ENCODE results near the gene SLC16A7. TPM values are rescaled to one million over a fixed set of nuclear protein-coding genes. Genes with fewer than 3 reads are reported as not detected.
"Not testable (repeated sequence)": the region's sequence is repeated elsewhere in the genome, so short reads cannot be mapped to it uniquely, and the experiment has no call there.

SLC16A7 gene, protein sequence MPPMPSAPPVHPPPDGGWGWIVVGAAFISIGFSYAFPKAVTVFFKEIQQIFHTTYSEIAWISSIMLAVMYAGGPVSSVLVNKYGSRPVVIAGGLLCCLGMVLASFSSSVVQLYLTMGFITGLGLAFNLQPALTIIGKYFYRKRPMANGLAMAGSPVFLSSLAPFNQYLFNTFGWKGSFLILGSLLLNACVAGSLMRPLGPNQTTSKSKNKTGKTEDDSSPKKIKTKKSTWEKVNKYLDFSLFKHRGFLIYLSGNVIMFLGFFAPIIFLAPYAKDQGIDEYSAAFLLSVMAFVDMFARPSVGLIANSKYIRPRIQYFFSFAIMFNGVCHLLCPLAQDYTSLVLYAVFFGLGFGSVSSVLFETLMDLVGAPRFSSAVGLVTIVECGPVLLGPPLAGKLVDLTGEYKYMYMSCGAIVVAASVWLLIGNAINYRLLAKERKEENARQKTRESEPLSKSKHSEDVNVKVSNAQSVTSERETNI
- total RNA-seq = 42.5 and 43.7 TPM in 2 replicates

DNA sequence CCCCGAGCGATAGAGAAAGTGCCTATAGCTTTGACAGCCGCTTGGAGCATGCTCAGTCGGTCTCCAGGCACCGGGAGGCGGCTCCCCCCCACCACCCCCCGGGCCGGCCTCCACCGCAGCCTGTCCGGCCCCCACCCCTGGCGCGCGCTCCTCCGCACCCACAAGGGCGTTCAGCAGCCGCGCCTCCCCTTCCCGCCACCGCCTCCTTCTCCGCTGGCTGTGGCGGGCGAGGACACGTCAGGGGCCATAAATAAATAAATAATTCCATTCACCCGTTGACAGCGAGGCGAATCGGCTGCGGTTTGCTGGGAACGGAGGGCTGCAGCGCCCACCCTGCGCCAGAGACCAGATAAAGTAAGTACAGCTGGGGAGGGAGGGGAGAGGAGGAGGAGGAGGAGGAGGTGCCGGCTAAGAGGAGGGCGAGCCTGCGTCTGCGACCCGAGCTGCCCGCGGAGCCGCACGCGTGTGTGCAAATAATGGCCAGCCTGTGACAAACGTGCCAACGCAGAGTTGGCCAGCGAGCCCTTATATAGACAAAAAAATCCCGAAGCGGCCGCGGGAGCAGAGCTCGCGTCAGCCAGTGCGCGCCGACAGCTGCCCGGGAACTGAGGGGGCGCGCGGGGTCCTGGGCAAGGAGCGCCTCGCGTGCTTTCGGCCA is at the start of gene SLC16A7:
TSS of gene SLC16A7 (plus strand) at position 147 of the 658 bp plus-strand sequence. CDS start 108,773 bp downstream, outside the sequence.
- intact Hi-C loops (cut with micrococcal nuclease) = loop anchor here (2.0 to 10.0 kb wide), 5 partner anchors 47 to 1655 kb away; partner anchors contain the start of gene ATP23

DNA sequence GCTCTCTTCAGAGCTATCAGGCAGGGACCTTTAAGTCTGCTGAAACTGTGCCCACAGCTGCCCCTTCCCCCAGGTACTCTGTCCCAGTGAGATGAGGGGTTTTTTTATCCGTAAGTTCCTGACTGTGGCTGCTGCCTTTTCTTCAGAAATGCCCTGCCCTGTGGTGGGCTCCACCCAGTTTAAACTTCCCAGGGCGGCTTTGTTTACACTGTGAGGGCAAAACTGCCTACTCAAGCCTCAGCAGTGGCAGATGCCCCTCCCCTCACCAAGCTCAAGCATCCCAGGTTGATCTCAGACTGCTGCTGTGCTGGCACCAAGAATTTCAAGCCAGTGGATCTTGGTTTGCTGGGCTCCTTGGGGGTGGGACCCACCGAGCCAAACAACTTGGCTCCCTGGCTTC is 46.9 kb upstream of the SLC16A7 start:
- intact Hi-C loops (cut with micrococcal nuclease) = loop anchor here (2.0 kb wide), 1 partner anchor 48 kb away; the partner anchor contains the start of gene SLC16A7

DNA sequence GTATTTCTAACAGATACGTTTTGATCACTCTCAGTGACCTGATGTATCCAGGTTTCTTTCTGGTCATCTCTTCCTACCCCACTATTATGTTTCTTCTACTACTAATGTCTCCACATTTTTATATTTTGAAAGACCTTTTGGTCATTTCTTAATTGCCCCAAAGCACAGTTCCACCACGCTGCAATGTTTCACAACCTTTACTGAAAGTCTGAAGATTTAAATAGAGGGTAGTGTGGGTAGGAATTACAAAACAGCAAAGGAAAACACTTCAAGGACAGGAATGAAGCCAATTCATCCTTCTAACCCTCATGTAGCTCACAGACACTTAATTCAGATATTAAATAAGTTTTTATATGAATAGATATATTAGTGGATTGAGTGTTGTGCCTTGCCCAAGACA is 36.1 kb upstream of the SLC16A7 start:
- intact Hi-C loops (cut with micrococcal nuclease) = no loop called here

DNA sequence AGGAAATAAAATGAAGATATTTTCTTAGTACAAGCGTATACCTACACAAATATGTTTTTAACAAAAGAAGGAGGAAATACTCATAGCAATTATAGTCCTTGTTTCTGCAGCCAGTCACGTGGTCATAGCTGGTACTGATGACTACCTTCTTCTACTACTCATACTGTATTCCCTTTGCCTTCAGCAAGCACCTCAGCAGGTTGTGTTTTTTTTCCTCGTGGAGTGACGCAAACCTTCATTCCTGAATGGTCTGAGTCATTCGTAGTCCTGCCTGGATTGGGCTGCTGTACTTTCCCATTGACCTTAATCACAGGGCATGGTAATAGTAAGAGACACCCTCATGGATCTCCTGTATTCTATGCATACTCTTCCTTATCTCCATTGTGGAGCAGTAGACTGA is 25.7 kb upstream of the SLC16A7 start:
- intact Hi-C loops (cut with micrococcal nuclease) = no loop called here

DNA sequence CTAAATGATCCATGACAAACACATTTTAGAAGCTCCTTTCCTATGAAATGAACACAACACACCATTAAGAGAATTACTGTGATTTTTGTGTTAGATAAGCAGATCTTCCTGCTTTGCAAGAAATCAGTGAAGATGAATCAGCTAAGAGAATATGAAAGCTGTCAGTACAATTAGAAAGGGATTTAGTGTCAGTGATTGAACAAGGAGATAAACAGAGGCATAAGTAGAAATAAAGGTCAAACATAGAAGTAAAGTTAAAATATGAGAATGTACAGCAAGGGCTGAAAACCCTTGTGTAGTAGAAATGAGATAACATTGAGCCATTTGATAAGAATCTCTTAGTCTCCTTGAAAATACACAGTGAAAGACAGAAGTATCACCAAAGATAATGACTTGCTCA is 21.4 kb upstream of the SLC16A7 start:
- intact Hi-C loops (cut with micrococcal nuclease) = no loop called here

DNA sequence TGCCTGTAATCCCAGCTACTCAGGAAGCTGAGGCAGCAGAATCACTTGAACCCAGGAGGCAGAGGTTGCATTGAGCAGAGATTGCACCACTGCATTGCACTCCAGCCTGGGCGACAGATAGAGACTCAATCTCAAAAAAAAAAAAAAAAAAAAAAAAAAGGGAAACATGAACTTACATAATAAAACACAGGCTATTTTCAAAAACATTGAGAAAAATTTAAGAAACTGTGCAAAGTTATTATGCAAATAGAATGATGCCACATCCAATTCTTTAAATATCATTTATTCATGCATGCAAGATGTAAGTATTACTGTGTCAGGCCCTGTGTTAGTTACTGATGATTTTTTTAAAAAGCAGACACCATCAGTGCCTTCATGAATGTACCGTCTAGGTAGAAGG is 20.0 kb upstream of the SLC16A7 start:
- intact Hi-C loops (cut with micrococcal nuclease) = no loop called here

DNA sequence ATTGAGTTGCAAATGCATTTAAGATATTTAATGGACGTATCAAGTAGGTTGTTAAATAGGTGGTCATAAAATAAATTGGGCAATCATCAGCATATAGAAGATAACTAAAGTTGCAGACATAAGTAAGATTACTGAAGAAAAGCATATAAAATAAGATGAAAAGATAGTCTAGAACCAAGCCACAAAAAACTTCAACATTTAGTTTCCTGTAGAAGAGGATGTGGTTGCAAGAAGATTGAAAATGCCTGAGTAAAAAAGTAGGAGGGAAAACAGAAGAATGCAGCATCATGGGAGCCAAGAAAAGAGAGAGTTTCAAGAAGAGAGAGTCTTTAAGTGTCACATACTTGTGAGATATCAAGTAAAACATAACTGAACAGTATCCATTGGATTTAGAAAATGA is 17.6 kb upstream of the SLC16A7 start:
- intact Hi-C loops (cut with micrococcal nuclease) = loop anchor here (1.0 kb wide), 1 partner anchor 19 kb away; no protein-coding TSS in a partner anchor

DNA sequence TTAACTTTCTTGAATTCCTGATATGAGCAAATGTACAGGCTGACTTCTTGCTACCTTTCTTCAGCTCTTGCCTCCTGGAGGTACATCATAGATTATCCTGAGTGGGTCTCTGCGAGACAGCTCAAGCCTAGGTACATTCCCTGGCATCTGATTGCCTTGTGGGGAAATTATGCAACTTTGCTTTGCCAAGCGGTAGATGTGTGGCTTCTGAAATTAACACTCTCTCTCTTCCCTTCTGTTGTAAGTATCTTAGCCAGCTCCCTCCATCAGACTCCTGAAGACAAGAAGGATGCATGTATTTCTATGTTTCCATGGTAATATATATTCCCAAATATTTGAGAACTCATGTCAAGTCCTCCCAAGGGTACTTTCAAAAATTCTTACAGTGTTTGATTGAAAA is 16.2 kb upstream of the SLC16A7 start:
- intact Hi-C loops (cut with micrococcal nuclease) = no loop called here

DNA sequence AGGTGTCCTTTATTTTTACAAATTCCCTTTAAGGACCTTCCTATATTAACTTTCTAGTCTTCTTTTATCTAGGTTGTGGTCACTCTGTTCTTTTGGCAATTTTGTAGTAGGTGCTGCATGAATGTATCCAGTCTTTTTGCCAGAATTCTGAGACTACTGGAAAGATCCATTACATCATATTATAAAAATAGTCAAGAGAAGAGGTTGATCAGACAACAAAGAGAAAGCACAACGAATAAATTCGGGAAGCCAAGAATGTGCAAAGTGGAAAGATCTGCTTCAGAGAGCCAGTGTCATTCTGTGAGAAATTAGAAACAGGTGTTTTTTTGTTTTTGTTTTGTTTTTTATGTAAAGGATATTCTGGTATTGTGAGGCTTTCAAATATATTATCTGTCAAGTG is 15.8 kb upstream of the SLC16A7 start:
- intact Hi-C loops (cut with micrococcal nuclease) = no loop called here

DNA sequence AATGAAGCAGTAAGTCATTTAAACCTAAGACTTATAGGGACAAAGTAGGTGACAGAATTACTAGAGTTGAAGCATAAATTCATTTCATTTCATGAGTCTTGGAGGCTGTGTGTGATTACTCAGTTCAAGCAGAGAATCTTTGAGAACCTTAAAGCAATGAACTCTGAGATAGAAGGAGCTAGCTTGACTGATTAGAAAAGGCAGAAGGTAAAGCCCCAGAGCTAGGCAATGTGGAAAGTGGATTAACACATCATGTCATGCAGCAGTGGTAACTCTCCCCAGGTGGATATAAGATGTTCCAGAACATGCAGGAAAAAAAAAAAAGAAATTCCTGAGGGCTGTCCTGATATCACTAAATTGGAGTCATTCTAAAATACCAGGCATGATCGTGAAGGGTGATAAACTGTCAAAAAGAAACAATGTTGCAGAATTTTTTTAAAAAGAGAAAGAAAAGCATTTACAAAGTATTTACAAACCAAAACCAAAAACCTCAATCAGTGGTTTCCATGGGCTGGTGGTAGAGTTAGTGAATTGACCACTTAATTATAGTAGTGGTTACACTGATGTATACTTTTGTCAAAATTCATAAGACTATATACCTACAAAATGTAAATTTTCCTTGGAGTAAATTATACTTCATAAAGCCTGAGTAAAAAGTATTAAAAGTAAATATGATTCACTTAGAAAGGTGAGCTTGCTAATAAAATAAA is 12.7 kb upstream of the SLC16A7 start:
- intact Hi-C loops (cut with micrococcal nuclease) = no loop called here

DNA sequence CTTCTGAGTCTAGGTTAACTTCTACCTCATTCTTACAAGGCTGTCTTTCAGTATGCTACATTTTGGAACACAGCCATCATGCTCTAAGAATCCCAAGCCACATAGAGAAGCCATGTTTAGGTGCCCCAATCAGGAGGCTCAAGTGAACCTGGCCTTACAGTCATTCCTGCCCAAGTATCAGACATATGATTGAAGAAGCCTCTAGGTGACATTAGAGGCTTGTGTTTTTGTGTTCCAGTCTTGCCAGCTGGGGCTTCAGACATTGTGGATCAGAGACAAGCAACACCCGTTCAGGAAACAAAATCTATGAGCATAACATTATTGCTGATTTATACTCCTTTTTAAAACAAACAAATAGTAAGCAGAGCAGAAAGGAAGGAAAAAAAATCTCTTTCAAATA is 8.1 kb upstream of the SLC16A7 start:
- intact Hi-C loops (cut with micrococcal nuclease) = no loop called here

DNA sequence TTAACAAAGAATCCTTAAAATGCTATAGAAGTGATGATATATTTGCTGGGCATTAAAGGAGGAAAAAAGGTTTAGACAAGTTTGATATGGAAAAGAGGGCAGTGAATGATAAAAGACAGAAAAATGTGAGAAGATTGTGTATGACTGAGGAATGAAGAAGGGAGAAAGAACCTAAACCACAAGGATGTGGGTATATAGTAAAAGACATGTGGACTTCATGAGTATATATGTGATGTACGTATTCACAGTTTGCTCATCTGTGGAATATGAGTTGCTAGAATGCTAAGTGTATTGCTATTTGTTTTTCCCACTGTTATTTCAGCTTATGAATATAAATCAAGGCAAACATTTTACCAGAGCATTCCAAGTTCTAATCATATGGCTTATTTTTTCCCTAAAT is 2.1 kb upstream of the SLC16A7 start:
- intact Hi-C loops (cut with micrococcal nuclease) = loop anchor here (10.0 kb wide), 2 partner anchors 189 to 211 kb away; no protein-coding TSS in a partner anchor

DNA sequence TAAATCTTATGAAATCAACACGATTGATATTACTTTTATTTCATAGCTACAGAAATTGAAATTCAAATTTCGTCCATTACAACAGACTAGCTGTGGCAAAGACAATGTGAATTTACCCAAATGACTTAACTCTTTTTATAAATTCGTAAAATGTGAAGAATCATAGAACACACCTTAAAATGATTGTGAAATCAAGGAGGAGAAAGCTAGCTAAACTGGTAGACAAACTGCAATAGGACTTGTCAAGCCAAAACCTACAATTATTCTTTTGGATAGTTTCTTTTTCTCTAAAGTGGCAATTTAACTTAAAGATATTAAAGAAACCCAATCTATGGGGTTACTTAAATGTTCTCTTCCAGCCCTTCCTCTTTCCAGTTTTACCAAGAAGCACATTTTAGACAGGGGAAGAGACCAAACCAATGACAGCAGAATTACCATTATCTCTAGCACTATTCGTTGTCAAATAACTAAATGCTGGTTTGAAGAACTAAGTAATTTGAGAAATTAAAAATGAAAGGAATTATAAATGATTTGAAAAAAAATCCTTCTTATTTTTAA is 807 bp upstream of the SLC16A7 start:
- intact Hi-C loops (cut with micrococcal nuclease) = loop anchor here (5.0 to 10.0 kb wide), 3 partner anchors 190 to 1168 kb away; no protein-coding TSS in a partner anchor

DNA sequence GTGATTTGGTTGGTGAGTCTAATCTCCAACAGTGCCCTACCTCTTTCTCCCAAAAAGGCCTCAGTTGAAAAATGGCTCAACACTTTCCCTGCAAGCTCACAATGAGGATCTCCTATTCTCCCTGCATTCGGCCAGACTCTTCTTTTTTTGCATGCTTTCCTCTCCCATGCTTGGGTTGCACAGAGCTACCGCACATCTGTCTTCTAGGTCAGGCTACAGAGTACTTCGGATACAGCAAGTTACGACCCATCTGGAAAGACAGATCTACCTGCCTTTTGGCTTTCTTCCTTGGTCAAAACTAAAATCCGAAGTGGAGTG is 305 bp upstream of the SLC16A7 start:
- intact Hi-C loops (cut with micrococcal nuclease) = loop anchor here (5.0 to 10.0 kb wide), 3 partner anchors 191 to 1168 kb away; no protein-coding TSS in a partner anchor

DNA sequence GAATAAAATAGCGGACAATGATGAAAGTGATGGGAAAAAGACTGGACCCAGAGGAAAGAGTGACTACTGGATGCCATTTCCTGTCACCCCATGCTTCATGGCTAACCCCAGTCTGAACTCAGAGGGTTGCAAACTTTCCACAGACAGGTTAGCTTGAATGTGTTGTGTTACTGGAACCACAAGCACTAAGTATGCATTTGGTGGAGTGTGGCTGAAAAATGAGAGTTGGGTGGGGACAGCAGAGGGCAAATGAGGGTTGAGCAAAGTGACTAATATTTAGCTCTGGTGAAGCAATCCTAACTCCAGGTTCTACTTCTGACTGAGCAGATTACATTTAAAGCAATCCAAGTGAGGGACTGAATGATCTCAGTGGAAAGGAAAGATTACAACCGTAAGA is 1.6 kb downstream of the SLC16A7 start:
- intact Hi-C loops (cut with micrococcal nuclease) = loop anchor here (1.0 to 10.0 kb wide), 6 partner anchors 19 to 1657 kb away; partner anchors contain the start of gene ATP23

DNA sequence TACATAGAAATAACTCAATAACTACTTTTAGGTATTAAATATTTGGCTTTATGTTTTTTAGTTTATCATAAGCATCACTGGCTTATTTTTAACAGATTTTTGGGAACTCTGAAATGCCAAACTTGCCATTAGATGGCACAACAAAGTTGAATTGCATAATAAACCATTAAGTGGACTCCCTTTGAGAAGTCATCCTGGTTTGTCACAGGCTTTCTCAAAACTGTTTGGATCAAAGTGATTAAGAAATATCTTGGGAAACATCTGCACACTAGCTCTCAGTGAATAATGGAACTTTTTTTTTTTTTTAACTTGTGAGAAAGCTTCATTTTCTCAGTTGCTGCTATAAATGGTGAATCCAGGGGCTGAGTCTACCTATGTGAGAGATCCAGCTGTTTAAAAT is 4.3 kb downstream of the SLC16A7 start:
- intact Hi-C loops (cut with micrococcal nuclease) = no loop called here

DNA sequence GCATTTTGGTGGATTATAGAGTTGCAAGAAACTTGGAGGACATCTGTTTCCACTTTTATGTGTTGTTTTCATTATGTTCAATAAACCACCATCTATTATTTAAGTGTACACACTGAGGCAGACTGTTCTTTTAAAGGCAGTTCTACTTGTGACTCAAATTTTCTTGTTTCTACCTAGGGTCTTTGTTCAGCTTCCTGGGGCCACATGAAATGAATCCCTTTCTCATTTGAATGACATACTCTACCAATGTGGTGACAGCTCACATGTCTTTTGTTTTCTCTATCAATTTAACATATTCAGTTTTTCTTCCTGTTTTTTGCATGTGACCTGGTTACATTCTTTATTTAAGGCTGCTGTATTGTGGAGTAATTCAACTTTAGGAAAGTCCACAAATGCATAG is 7.9 kb downstream of the SLC16A7 start:
- intact Hi-C loops (cut with micrococcal nuclease) = no loop called here

DNA sequence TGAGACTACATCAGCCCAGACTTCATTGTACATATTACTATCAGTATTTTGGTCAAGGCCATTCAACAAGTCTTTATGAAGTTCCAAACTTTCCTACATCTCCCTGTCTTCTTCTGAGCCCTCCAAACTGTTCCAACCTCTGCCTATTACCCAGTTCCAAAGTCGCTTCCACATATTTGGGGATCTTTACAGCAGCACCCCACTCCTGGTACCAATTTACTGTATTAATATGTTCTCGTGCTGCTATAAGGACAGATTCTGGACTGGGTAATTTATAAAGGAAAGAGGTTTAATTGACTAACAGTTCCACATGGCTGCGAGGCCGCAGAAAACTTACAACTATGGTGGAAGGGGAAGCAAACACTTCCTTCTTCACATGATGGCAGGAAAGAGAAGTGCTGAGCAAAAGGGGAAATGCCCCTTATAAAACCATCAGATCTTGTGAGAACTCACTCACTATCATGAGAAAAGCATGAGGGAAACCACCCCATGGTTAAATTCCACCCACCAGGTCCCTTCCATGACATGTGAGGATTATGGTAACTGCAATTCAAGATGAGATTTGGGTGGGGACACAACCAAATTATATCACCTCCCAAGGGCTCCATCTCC is 17.1 kb downstream of the SLC16A7 start:
- intact Hi-C loops (cut with micrococcal nuclease) = not testable (repeated sequence)

DNA sequence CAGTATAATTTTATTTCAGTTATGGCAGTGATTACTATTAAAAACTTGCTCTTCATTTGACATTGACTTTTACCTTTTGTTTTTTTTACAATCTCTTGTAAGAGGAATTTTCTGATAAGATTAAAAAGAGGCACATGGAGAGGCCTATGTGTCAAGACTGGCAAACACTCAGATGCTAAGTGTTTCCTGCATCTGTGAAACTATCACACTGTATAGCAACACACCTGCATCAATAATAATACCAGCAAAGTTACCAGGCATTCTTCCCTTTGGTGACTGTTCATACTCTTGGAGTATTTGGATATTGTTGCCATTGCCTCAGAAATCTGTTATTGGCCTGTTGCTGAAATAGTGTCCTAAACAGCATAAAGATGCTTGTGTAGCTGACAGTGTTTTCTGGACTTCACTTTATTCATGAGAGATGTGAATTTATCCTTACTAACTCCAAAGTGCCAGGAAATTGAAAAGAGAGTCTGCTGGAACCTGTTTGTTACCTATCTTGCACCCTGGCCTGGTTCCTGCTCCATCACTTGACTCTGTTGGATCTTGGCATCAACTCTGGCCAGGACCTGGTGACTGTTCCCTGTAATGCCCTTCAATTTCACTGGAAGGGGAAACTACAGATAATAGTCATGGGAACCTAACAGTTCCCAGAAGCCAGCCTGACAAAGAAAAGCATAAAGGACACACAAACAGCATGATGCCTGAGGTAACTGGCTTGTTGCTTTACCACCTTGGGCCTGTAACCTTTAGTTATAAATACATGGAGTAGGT is 19.8 kb downstream of the SLC16A7 start:
- intact Hi-C loops (cut with micrococcal nuclease) = no loop called here
